ENCODE results near the gene MAGEH1.
A peak's percentile ranks its signal among the peaks of the same experiment; 100 is the strongest.

Gene MAGEH1

GRCh38 chrX:55490974-55491373, 39.0 kb downstream of the MAGEH1 start:
- peak; percentile 7 for DNase-seq

Data from islet precursor cell (in vitro differentiated cells).